Muscle layer of colon (tissue), 2 donors: ENCODE data around the gene C5orf15.

ENCODE experiments used
- H3K27ac ChIP-seq: one replicate; pipeline ENCODE4 v1.7.0; 2013; ENCODE audit warnings: low read depth, mild to moderate bottlenecking, low read length, moderate library complexity
- H3K27me3 ChIP-seq, 2 donors: one replicate each; pipeline ENCODE4 v1.7.0; 2013; ENCODE audit warnings: low read length in 2 of 2, mild to moderate bottlenecking in 2 of 2; ENCODE audit not compliant: insufficient read depth in 2 of 2, control insufficient read depth in 1 of 2
- H3K36me3 ChIP-seq: one replicate; pipeline ENCODE4 v1.7.0; 2013; ENCODE audit warnings: mild to moderate bottlenecking, low read length; ENCODE audit not compliant: insufficient read depth
- H3K4me1 ChIP-seq: one replicate; pipeline ENCODE4 v1.7.0; 2013; ENCODE audit warnings: mild to moderate bottlenecking, low read length; ENCODE audit not compliant: insufficient read depth
- H3K4me3 ChIP-seq, 2 donors: one replicate each; pipeline ENCODE4 v1.7.0; 2013; ENCODE audit warnings: low read length in 2 of 2, low read depth in 1 of 2, mild to moderate bottlenecking in 1 of 2, moderate library complexity in 1 of 2
- H3K9ac ChIP-seq: one replicate; pipeline ENCODE4 v1.7.0; 2013; ENCODE audit warnings: low read length
- H3K9me3 ChIP-seq: one replicate; pipeline ENCODE4 v1.7.0; 2013; ENCODE audit warnings: mild to moderate bottlenecking, low read length
- donor health status: abdominal sarcoma.
- donor health status: Adenocarcinoma of cecum.

C5orf15 gene

GRCh38 chr5:133968204-133968980, at the start of gene C5orf15:
Gene C5orf15 (minus strand): TSS chr5:133968625. CDS start chr5:133968584, 41 bp downstream.
- Histone ChIP-seq H3K9me3 (no peaks in the 10 kb centered on the region), H3K4me1 (peaks cover 8% of the 10 kb centered on the region), H3K36me3 (peaks cover 9% of the 10 kb centered on the region), H3K27me3 (no peaks in the 10 kb centered on the region), H3K9ac (peak within 1 kb of the TSS; percentile 60), H3K4me3 (peak within 1 kb of the TSS; percentile 73 to 79), H3K27ac (peak within 1 kb of the TSS; percentile 94)

- no peaks in the 10 kb centered on the region for H3K36me3 ChIP-seq
- no peak overlapping the region for H3K27ac ChIP-seq
- peaks cover 15% of the 10 kb centered on the region for H3K4me1 ChIP-seq
- no peak overlapping the region for H3K9ac ChIP-seq
- H3K9me3 ChIP-seq: no peaks in the 10 kb centered on the region
- H3K4me3 ChIP-seq: no peak overlapping the region
- H3K27me3 ChIP-seq: no peaks in the 10 kb centered on the region
These were observed 39.9 kb upstream of the C5orf15 start for GRCh38 chr5:134008266-134008749.

- Histone ChIP-seq H3K9ac (no peak overlapping the region), H3K27ac (no peak overlapping the region), H3K4me1 (peaks cover 21% of the 10 kb centered on the region), H3K9me3 (no peaks in the 10 kb centered on the region), H3K4me3 (no peak overlapping the region), H3K36me3 (no peaks in the 10 kb centered on the region), H3K27me3 (no peaks in the 10 kb centered on the region)
These were observed 39.3 kb upstream of the C5orf15 start for GRCh38 chr5:134007581-134008265.

- Histone ChIP-seq H3K9me3 (no peaks in the 10 kb centered on the region), H3K9ac (peak overlapping the region; percentile 88), H3K4me3 (peak overlapping the region; percentile 18 to 72), H3K4me1 (peaks cover 35% of the 10 kb centered on the region), H3K27ac (peak overlapping the region; percentile 88), H3K27me3 (no peaks in the 10 kb centered on the region), H3K36me3 (peaks cover under 1% of the 10 kb centered on the region)
These were observed 37.7 kb upstream of the C5orf15 start for GRCh38 chr5:134006115-134006514.

GRCh38 chr5:134005417-134006061, 37.1 kb upstream of the C5orf15 start:
- Histone ChIP-seq H3K9ac (peak overlapping the region; percentile 88), H3K4me1 (peaks cover 39% of the 10 kb centered on the region), H3K27me3 (no peaks in the 10 kb centered on the region), H3K9me3 (no peaks in the 10 kb centered on the region), H3K27ac (peak overlapping the region; percentile 88), H3K36me3 (peaks cover 5% of the 10 kb centered on the region), H3K4me3 (peak overlapping the region; percentile 52 to 72)

GRCh38 chr5:134004626-134005416, 36.4 kb upstream of the C5orf15 start, which contains the start of gene VDAC1:
Gene VDAC1 (minus strand): TSS chr5:134004975. CDS start chr5:133993012, 11,963 bp downstream.
- Histone ChIP-seq H3K9ac (peak within 1 kb of the TSS; percentile 91), H3K27me3 (no peaks in the 10 kb centered on the region), H3K27ac (peak within 1 kb of the TSS; percentile 92), H3K36me3 (peaks cover 5% of the 10 kb centered on the region), H3K4me3 (peak within 1 kb of the TSS; percentile 53 to 75), H3K4me1 (peaks cover 46% of the 10 kb centered on the region), H3K9me3 (no peaks in the 10 kb centered on the region)

- H3K4me1 ChIP-seq: peaks cover 51% of the 10 kb centered on the region
- H3K9me3 ChIP-seq: no peaks in the 10 kb centered on the region
- peaks cover 5% of the 10 kb centered on the region for H3K36me3 ChIP-seq
- H3K4me3 ChIP-seq: peak overlapping the region; percentile 53 to 75
- H3K27me3 ChIP-seq: no peaks in the 10 kb centered on the region
- peak overlapping the region; percentile 91 for H3K9ac ChIP-seq
- H3K27ac ChIP-seq: peak overlapping the region; percentile 92
These were observed 35.6 kb upstream of the C5orf15 start for GRCh38 chr5:134003817-134004625.

- H3K9me3 ChIP-seq: no peaks in the 10 kb centered on the region
- H3K9ac ChIP-seq: peak overlapping the region; percentile 91
- peak overlapping the region; percentile 53 to 75 for H3K4me3 ChIP-seq
- no peaks in the 10 kb centered on the region for H3K27me3 ChIP-seq
- peak overlapping the region; percentile 92 for H3K27ac ChIP-seq
- peaks cover 51% of the 10 kb centered on the region for H3K4me1 ChIP-seq
- H3K36me3 ChIP-seq: peaks cover 5% of the 10 kb centered on the region
These were observed 34.8 kb upstream of the C5orf15 start for GRCh38 chr5:134003064-134003816.

- H3K27me3 ChIP-seq: no peaks in the 10 kb centered on the region
- no peak overlapping the region for H3K4me3 ChIP-seq
- peak overlapping the region; percentile 91 for H3K9ac ChIP-seq
- peaks cover 51% of the 10 kb centered on the region for H3K4me1 ChIP-seq
- H3K27ac ChIP-seq: no peak overlapping the region
- H3K36me3 ChIP-seq: peaks cover 5% of the 10 kb centered on the region
- no peaks in the 10 kb centered on the region for H3K9me3 ChIP-seq
These were observed 33.7 kb upstream of the C5orf15 start for GRCh38 chr5:134001938-134002731.
